GM18870 (cell line): ENCODE measurements around the gene MAGI3.

Experiments
- ATAC-seq: cut with Tn5 transposase; IDR thresholded peaks from one replicate; pipeline ENCODE4 v1.9.1; 2021; ENCODE audit warnings: moderate library complexity; ENCODE audit not compliant: unreplicated experiment

The MAGI3 gene

DNA sequence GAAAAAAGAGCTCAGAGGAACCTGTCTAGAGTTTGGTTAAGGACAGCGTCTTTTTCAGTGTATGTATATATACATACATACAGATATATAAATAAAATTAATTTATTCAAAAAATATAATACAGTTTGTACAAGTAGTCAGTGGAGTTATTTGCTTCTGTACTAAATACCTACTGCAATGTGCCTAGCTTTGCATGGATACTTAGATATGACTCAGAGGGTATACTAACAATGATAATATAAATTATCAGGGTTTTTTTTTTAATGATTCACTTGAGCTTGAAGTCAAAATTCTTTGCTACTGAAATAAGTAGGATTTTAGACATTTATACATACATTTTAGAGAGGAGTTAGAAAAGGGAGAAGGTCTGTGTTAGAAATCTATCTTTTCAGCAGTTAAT, 251.1 kb downstream of the MAGI3 start:
- no peak for ATAC-seq

DNA sequence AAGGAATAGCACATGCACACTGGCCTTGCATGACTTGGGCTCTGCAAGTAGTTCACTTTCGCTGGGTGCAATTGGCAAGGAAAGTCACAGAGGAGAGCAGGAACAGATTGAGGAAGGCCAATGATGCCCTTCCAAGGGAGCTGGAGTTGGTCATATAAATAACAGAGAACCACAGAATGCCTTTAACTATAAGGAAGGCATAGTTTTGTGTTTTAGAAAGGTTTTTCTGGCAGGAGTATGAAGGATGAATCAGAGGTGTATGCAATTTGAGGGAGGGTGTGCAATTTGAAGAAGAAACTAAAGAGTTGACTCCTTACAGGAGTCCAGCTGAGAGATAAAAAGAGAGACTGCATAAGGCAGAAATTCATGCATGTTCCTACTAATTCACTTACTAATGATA, 256.8 kb downstream of the MAGI3 start:
- ATAC-seq = no peak

GRCh38 chr1:113648478-113648877, 258.2 kb downstream of the MAGI3 start:
- ATAC-seq = no peak

GRCh38 chr1:113652771-113653170, 262.5 kb downstream of the MAGI3 start:
- ATAC-seq = no peak

GRCh38 chr1:113653741-113654140, 263.4 kb downstream of the MAGI3 start:
- ATAC-seq = no peak

DNA sequence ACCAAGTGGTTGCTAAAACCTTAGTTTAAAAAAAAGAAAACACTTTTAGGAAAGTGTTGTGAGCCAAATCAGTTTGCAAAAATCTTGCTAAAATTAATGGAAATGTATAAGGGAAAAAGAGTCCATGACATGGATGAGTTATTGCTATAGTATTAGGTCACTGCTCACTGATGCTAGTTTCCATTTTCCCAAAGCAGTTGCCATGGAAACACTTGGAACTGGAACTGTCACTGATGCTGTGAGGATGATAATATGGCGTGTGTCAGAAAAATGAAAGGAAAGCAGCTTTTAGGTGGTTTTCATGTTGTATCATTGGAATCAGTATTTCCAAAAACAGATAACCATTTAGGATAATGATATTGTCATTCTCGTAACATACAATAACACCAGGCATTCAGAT, 264.6 kb downstream of the MAGI3 start:
- ATAC-seq = no peak

GRCh38 chr1:113657126-113657525, 266.8 kb downstream of the MAGI3 start:
- ATAC-seq = no peak

DNA sequence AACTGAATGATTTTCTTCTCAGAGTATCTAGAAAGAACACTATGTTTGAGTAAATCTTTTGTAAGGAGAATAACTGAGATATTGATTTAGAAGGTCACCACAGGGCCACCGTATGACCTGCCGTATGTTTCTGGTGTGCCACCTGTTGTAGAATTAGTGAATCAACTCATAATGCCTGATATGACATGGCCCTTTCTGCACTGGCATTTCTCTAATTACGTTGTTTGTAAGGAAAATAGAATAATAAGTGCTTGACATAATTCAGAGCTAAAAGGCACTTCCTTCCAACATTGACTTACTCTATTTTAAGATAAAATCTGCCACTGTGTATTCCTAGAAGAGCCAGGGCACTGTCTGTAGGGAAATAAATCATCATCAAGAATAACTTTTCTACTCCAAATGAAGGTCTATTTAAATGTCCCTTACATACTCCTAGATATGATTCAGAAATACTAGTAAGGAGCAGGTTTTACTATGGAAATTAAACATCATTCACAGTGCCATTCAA, 267.3 kb downstream of the MAGI3 start:
- no peak for ATAC-seq

DNA sequence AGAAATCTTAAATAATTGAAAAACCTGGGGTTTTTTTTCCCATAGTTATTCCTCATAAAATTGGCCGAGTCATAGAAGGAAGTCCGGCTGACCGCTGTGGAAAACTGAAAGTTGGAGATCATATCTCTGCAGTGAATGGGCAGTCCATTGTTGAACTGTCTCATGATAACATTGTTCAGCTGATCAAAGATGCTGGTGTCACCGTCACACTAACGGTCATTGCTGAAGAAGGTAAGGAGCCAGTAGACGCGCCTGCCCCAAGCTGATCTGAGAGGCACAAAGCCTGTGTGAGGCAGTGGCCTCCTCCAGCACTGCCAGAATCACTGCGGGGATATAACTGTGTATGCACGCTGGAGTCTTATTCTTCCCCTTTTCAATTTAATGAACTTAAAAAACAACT, 268.7 kb downstream of the MAGI3 start:
- ATAC-seq = no peak

GRCh38 chr1:113659556-113659955, 269.2 kb downstream of the MAGI3 start:
- ATAC-seq = no peak

GRCh38 chr1:113660088-113660487, 269.8 kb downstream of the MAGI3 start:
- ATAC-seq = no peak

DNA sequence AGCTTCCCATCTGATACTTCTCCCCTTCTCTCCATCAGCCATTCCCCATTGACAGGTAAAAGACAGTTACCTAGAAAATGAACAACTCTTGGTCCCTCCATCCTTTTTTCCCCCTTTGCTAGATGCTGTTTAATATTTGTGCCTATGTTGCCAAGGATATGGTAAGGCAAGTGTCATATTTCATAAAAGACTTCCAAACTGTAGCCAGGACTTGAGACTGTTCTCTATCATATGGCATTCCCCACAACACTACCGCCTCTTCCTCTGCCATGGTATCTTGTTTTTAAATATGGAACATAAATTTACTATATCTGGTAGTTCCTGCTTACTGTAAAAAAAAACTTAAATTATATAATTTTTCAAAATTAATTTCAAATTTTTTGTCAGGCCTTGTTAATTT, 271.8 kb downstream of the MAGI3 start:
- ATAC-seq = no peak

- ATAC-seq = no peak
Observed at GRCh38 chr1:113663165-113663951, 273.0 kb downstream of the MAGI3 start.

DNA sequence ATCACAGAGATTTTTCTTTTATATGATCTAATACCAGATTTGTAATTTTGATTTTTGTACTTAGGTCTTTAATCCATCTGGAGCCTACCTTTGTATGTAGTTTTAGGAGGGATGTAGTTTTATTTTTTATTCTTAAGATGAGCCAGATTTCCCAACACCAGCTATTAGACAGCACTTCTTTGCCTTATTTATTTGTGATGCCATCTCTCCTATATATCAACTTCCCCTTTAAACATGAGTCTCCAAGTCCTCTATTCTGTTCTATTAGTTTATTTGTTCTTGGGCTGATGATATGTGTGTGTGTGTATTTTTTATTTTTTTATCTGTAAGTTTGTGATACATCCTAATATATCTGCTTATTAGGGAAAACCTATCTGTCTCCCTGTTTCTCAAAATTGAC, 274.8 kb downstream of the MAGI3 start:
- ATAC-seq = no peak

DNA sequence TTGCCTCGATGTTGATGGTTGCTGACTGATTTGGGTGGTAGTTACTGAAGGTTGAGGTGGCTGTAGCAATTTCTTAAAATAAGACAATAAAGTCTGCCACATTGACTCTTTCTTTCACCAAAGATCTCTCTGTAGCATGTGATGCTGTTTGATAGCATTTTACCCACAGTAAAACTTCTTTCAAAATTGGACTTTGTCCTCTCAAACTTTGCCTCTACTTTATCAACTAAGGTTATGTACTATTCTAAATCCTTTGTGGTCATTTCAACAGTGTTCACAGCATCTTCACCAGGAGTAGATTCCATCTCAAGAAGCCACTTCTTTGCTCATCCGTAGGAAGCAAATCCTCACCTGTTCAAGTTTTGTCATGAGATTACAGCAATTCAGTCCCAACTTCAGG, 275.8 kb downstream of the MAGI3 start:
- ATAC-seq = no peak

GRCh38 chr1:113669988-113670387, 279.7 kb downstream of the MAGI3 start:
- ATAC-seq = no peak

DNA sequence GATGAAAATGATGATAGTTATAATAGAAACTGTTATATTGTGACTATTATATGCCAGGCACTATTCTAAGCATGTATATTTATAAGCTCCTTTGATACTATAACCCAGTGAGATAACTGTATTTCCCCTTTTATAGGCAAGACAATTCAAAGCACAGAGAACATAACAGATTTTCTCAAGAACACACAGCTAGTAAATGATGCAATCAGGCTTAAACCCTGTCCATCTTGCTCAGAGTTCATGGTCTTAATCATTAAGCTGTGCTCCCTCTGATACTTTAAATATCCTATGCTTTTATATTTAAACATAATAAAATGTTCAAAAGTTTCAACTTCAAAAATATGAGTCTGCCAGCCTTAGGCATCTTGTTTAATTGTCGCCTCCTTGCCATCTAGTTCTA, 280.3 kb downstream of the MAGI3 start:
- no peak for ATAC-seq

DNA sequence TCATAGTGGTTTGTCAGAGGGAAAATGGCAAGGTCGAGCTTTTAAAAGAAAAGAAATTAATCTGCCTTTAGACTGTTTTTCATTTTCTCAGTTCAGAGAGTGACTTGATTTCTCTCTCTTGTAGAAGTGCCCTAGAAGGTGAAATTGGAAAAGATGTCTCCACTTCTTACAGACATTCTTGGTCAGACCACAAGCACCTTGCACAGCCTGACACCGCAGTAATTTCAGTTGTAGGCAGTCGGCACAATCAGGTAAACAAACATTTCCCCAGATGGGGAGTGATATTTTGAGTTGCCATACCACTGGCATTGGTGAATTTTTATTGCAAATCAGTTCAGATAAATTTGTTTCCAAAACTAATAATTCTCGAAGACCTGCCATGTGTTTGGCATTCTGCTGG, 282.2 kb downstream of the MAGI3 start:
- no peak for ATAC-seq

DNA sequence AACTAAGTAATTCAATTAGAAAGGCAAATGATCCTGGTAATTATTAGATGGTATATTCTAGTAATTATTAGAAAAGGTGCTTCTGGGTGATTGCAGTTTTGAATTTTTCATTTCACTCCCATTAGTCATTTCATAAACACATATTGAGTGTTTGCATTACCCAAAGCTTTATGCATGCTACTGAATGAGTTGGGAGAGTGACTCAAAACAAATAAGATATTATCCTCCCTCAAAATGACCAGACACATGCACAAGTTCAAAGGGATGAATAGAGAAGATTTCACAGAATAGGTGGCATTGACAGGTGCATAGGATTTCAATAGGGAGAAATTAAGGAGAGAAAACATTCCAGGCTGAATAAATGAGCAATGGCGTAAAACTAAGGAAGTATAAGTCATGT, 284.3 kb downstream of the MAGI3 start:
- no peak for ATAC-seq

GRCh38 chr1:113675302-113675701, 285.0 kb downstream of the MAGI3 start:
- ATAC-seq = no peak

- ATAC-seq = no peak
Observed at GRCh38 chr1:113676524-113676923, 286.2 kb downstream of the MAGI3 start.

- ATAC-seq = no peak
Observed at GRCh38 chr1:113677250-113678158, 287.2 kb downstream of the MAGI3 start.
